ENCODE measurements around the gene PRKN. TPM values are rescaled to one million over a fixed set of nuclear protein-coding genes. Genes with fewer than 3 reads are reported as not detected.
"Not testable (repeated sequence)": the region's sequence is repeated elsewhere in the genome, so short reads cannot be mapped to it uniquely, and the experiment has no call there.

Gene PRKN
- total RNA-seq, 3 donors from 2014 or later = 0.05 to 0.13 TPM; not detected in 1

- no peaks in the 10 kb centered on the region for H3K4me1 Mint-ChIP-seq (ENCODE audit: low read depth)
- no peaks in the 10 kb centered on the region for H3K36me3 Mint-ChIP-seq (ENCODE audit: insufficient read depth)
- DNase-seq (no peak), ATAC-seq (no peak)
- H3K4me3 Mint-ChIP-seq = no peak overlapping the region
- no peaks in the 10 kb centered on the region for H3K27me3 Mint-ChIP-seq (ENCODE audit: low read depth)
- no peaks in the 10 kb centered on the region for H3K9me3 Mint-ChIP-seq
These were observed 836.0 kb downstream of the PRKN start for GRCh38 chr6:161891542-161891941.

GRCh38 chr6:161890832-161891297 lies 836.7 kb downstream of the PRKN start:
- H3K9me3 Mint-ChIP-seq = no peaks in the 10 kb centered on the region
- no peaks in the 10 kb centered on the region for H3K27me3 Mint-ChIP-seq (ENCODE audit: low read depth)
- no peaks in the 10 kb centered on the region for H3K36me3 Mint-ChIP-seq (ENCODE audit: insufficient read depth)
- no peak overlapping the region for H3K4me3 Mint-ChIP-seq
- ATAC-seq (no peak), DNase-seq (no peak)
- no peaks in the 10 kb centered on the region for H3K4me1 Mint-ChIP-seq (ENCODE audit: low read depth)

- no peak overlapping the region for H3K4me3 Mint-ChIP-seq
- no peaks in the 10 kb centered on the region for H3K4me1 Mint-ChIP-seq (ENCODE audit: low read depth)
- H3K36me3 Mint-ChIP-seq (ENCODE audit: insufficient read depth) = no peaks in the 10 kb centered on the region
- ATAC-seq (no peak), DNase-seq (no peak)
- H3K27me3 Mint-ChIP-seq (ENCODE audit: low read depth) = no peaks in the 10 kb centered on the region
- H3K9me3 Mint-ChIP-seq = no peaks in the 10 kb centered on the region
These were observed 837.3 kb downstream of the PRKN start for GRCh38 chr6:161890133-161890831.

GRCh38 chr6:161889324-161889723 lies 838.2 kb downstream of the PRKN start:
- DNase-seq (no peak), ATAC-seq (no peak)
- H3K9me3 Mint-ChIP-seq = no peaks in the 10 kb centered on the region
- H3K27me3 Mint-ChIP-seq (ENCODE audit: low read depth) = no peaks in the 10 kb centered on the region
- H3K4me3 Mint-ChIP-seq = no peak overlapping the region
- H3K36me3 Mint-ChIP-seq (ENCODE audit: insufficient read depth) = no peaks in the 10 kb centered on the region
- no peaks in the 10 kb centered on the region for H3K4me1 Mint-ChIP-seq (ENCODE audit: low read depth)

GRCh38 chr6:161886545-161886944 lies 841.0 kb downstream of the PRKN start:
- not testable (repeated sequence) for H3K9me3 Mint-ChIP-seq; DNase-seq; H3K4me1 Mint-ChIP-seq (ENCODE audit: low read depth); ATAC-seq; H3K36me3 Mint-ChIP-seq (ENCODE audit: insufficient read depth); H3K4me3 Mint-ChIP-seq; H3K27me3 Mint-ChIP-seq (ENCODE audit: low read depth)

- Mint-ChIP-seq H3K4me3 (no peak overlapping the region), H3K4me1 (ENCODE audit: low read depth) (no peaks in the 10 kb centered on the region), H3K9me3 (no peaks in the 10 kb centered on the region), H3K27me3 (ENCODE audit: low read depth) (no peaks in the 10 kb centered on the region), H3K36me3 (ENCODE audit: insufficient read depth) (no peaks in the 10 kb centered on the region)
- DNase-seq = no peak
- ATAC-seq = no peak
These were observed 842.8 kb downstream of the PRKN start for GRCh38 chr6:161884782-161885181.

- no peak for DNase-seq
- no peaks in the 10 kb centered on the region for H3K27me3 Mint-ChIP-seq (ENCODE audit: low read depth)
- H3K4me1 Mint-ChIP-seq (ENCODE audit: low read depth) = no peaks in the 10 kb centered on the region
- no peak overlapping the region for H3K4me3 Mint-ChIP-seq
- H3K36me3 Mint-ChIP-seq (ENCODE audit: insufficient read depth) = no peaks in the 10 kb centered on the region
- ATAC-seq = no peak
- H3K9me3 Mint-ChIP-seq = no peaks in the 10 kb centered on the region
These were observed 845.3 kb downstream of the PRKN start for GRCh38 chr6:161882196-161882765.

GRCh38 chr6:161880056-161880455 lies 847.5 kb downstream of the PRKN start:
- H3K9me3 Mint-ChIP-seq = no peaks in the 10 kb centered on the region
- no peaks in the 10 kb centered on the region for H3K36me3 Mint-ChIP-seq (ENCODE audit: insufficient read depth)
- H3K4me1 Mint-ChIP-seq (ENCODE audit: low read depth) = no peaks in the 10 kb centered on the region
- no peak for DNase-seq
- H3K27me3 Mint-ChIP-seq (ENCODE audit: low read depth) = no peaks in the 10 kb centered on the region
- no peak for ATAC-seq
- no peak overlapping the region for H3K4me3 Mint-ChIP-seq

- Mint-ChIP-seq H3K4me3 (no peak overlapping the region), H3K27me3 (ENCODE audit: low read depth) (no peaks in the 10 kb centered on the region), H3K36me3 (ENCODE audit: insufficient read depth) (no peaks in the 10 kb centered on the region), H3K4me1 (ENCODE audit: low read depth) (no peaks in the 10 kb centered on the region), H3K9me3 (no peaks in the 10 kb centered on the region)
- DNase-seq (no peak), ATAC-seq (no peak)
These were observed 851.3 kb downstream of the PRKN start for GRCh38 chr6:161876231-161876630.

- no peak for DNase-seq
- Mint-ChIP-seq H3K4me3 (no peak overlapping the region), H3K36me3 (ENCODE audit: insufficient read depth) (peaks cover 2% of the 10 kb centered on the region), H3K9me3 (no peaks in the 10 kb centered on the region), H3K27me3 (ENCODE audit: low read depth) (no peaks in the 10 kb centered on the region), H3K4me1 (ENCODE audit: low read depth) (no peaks in the 10 kb centered on the region)
- ATAC-seq = no peak
These were observed 857.2 kb downstream of the PRKN start for GRCh38 chr6:161870236-161870901.

- Mint-ChIP-seq H3K4me3 (no peak overlapping the region), H3K27me3 (ENCODE audit: low read depth) (no peaks in the 10 kb centered on the region), H3K4me1 (ENCODE audit: low read depth) (no peaks in the 10 kb centered on the region), H3K36me3 (ENCODE audit: insufficient read depth) (peaks cover 2% of the 10 kb centered on the region), H3K9me3 (no peaks in the 10 kb centered on the region)
- DNase-seq (no peak), ATAC-seq (no peak)
These were observed 858.1 kb downstream of the PRKN start for GRCh38 chr6:161869491-161869890.

- peaks cover 2% of the 10 kb centered on the region for H3K36me3 Mint-ChIP-seq (ENCODE audit: insufficient read depth)
- DNase-seq = no peak
- no peak for ATAC-seq
- H3K9me3 Mint-ChIP-seq = peaks cover 5% of the 10 kb centered on the region
- H3K27me3 Mint-ChIP-seq (ENCODE audit: low read depth) = no peaks in the 10 kb centered on the region
- no peaks in the 10 kb centered on the region for H3K4me1 Mint-ChIP-seq (ENCODE audit: low read depth)
- H3K4me3 Mint-ChIP-seq = no peak overlapping the region
These were observed 861.0 kb downstream of the PRKN start for GRCh38 chr6:161866570-161866969.

- not testable (repeated sequence) for H3K4me3 Mint-ChIP-seq; DNase-seq; H3K9me3 Mint-ChIP-seq; H3K27me3 Mint-ChIP-seq (ENCODE audit: low read depth); H3K36me3 Mint-ChIP-seq (ENCODE audit: insufficient read depth); H3K4me1 Mint-ChIP-seq (ENCODE audit: low read depth); ATAC-seq
These were observed 866.5 kb downstream of the PRKN start for GRCh38 chr6:161861061-161861460.

GRCh38 chr6:161853657-161854056 lies 873.9 kb downstream of the PRKN start:
- Mint-ChIP-seq H3K9me3 (no peaks in the 10 kb centered on the region), H3K4me3 (no peak overlapping the region), H3K4me1 (ENCODE audit: low read depth) (no peaks in the 10 kb centered on the region), H3K36me3 (ENCODE audit: insufficient read depth) (no peaks in the 10 kb centered on the region), H3K27me3 (ENCODE audit: low read depth) (no peaks in the 10 kb centered on the region)
- no peak for DNase-seq
- no peak for ATAC-seq

GRCh38 chr6:161851486-161851885 lies 876.1 kb downstream of the PRKN start:
- not testable (repeated sequence) for H3K4me1 Mint-ChIP-seq (ENCODE audit: low read depth); H3K36me3 Mint-ChIP-seq (ENCODE audit: insufficient read depth); H3K27me3 Mint-ChIP-seq (ENCODE audit: low read depth); ATAC-seq; DNase-seq; H3K4me3 Mint-ChIP-seq; H3K9me3 Mint-ChIP-seq

All from activated T-cell treated with anti-CD3 and anti-CD28 coated beads, Interleukin-2, amount 50 U/mL, for 4 hours (primary cell).